Measurements from ENCODE around the gene KRT40.

Gene KRT40

GRCh38 chr17:40981115-40981514 lies 3.0 kb downstream of the KRT40 start:
- H3K36me3 Mint-ChIP-seq (ENCODE audit: low read depth), result no peaks in the 10 kb centered on the region
- no peak for DNase-seq (ENCODE audit: low spot score)
- H3K4me1 Mint-ChIP-seq (ENCODE audit: low read depth), result no peaks in the 10 kb centered on the region
- H3K27ac Mint-ChIP-seq, result no peak overlapping the region
- H3K27me3 Mint-ChIP-seq (ENCODE audit: low read depth), result peaks cover 11% of the 10 kb centered on the region
- no peak overlapping the region for H3K4me3 Mint-ChIP-seq
- H3K9me3 Mint-ChIP-seq, result no peaks in the 10 kb centered on the region

DNA sequence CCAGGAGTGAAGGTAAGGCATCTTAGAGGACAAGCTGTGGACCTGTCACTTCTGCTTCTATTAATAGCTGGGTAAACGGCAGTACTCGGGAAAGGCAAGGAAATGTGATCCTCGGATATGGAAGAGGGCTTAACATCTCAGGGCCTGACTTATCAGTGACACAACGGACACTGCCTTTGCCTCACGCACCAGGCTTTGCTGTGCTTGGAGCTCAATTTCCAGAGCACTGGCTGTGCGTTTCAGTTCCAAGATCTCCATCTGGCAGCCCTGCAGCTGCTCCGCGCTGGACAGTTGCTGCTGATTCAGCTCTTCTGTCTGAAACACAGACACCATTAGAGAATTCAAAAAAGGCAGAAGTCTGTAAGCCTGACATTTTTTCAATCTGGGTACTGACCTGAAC lies 3.5 kb downstream of the KRT40 start:
- Mint-ChIP-seq H3K9me3 (no peaks in the 10 kb centered on the region), H3K36me3 (ENCODE audit: low read depth) (no peaks in the 10 kb centered on the region), H3K27ac (no peak overlapping the region), H3K4me3 (no peak overlapping the region), H3K27me3 (ENCODE audit: low read depth) (peaks cover 8% of the 10 kb centered on the region), H3K4me1 (ENCODE audit: low read depth) (no peaks in the 10 kb centered on the region)
- no peak for DNase-seq (ENCODE audit: low spot score)

DNA sequence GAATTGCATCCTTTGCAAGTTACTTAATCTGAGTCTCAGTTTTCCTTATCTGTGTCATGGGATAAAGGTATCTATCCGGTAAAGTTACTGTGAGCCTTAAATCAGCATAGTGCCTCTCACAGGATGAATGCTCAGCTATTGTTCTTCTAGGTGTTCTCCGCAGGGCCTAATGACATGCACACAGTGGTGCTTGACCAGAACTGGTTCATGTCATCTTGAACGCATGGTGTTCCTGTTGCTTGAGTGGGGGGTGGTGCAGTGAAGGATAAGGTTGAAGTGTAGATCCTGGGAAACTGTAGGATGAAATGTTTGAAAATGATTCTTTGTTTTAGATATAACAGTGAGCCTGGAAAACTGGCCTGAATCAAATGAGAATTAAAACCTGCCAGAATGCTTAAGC lies 4.0 kb downstream of the KRT40 start:
- Mint-ChIP-seq H3K4me3 (no peak overlapping the region), H3K4me1 (ENCODE audit: low read depth) (no peaks in the 10 kb centered on the region), H3K27me3 (ENCODE audit: low read depth) (peaks cover 6% of the 10 kb centered on the region), H3K27ac (no peak overlapping the region), H3K9me3 (no peaks in the 10 kb centered on the region), H3K36me3 (ENCODE audit: low read depth) (no peaks in the 10 kb centered on the region)
- no peak for DNase-seq (ENCODE audit: low spot score)

GRCh38 chr17:40978575-40979151 lies 5.5 kb downstream of the KRT40 start:
- Mint-ChIP-seq H3K9me3 (no peaks in the 10 kb centered on the region), H3K27me3 (ENCODE audit: low read depth) (peaks cover 3% of the 10 kb centered on the region), H3K4me3 (no peak overlapping the region)

GRCh38 chr17:40975516-40975915 lies 8.6 kb downstream of the KRT40 start:
- no peak overlapping the region for H3K27ac Mint-ChIP-seq
- DNase-seq (ENCODE audit: low spot score), result no peak
- H3K4me3 Mint-ChIP-seq, result no peak overlapping the region
- H3K36me3 Mint-ChIP-seq (ENCODE audit: low read depth), result no peaks in the 10 kb centered on the region
- H3K4me1 Mint-ChIP-seq (ENCODE audit: low read depth), result no peaks in the 10 kb centered on the region
- no peaks in the 10 kb centered on the region for H3K9me3 Mint-ChIP-seq
- peaks cover 10% of the 10 kb centered on the region for H3K27me3 Mint-ChIP-seq (ENCODE audit: low read depth)

More at GRCh38 chr17:40978575-40979151, 5.5 kb downstream of the KRT40 start:
- Mint-ChIP-seq H3K27ac (no peak overlapping the region), H3K4me1 (ENCODE audit: low read depth) (no peaks in the 10 kb centered on the region), H3K36me3 (ENCODE audit: low read depth) (no peaks in the 10 kb centered on the region)
- DNase-seq (ENCODE audit: low spot score), result no peak

- H3K9me3 Mint-ChIP-seq, result no peaks in the 10 kb centered on the region
- no peak overlapping the region for H3K27ac Mint-ChIP-seq
- peaks cover 10% of the 10 kb centered on the region for H3K27me3 Mint-ChIP-seq (ENCODE audit: low read depth)
- DNase-seq (ENCODE audit: low spot score), result no peak
- no peaks in the 10 kb centered on the region for H3K4me1 Mint-ChIP-seq (ENCODE audit: low read depth)
- no peaks in the 10 kb centered on the region for H3K36me3 Mint-ChIP-seq (ENCODE audit: low read depth)
- no peak overlapping the region for H3K4me3 Mint-ChIP-seq
These were observed 9.8 kb downstream of the KRT40 start for GRCh38 chr17:40974366-40974765.

- no peak overlapping the region for H3K4me3 Mint-ChIP-seq
- no peaks in the 10 kb centered on the region for H3K36me3 Mint-ChIP-seq (ENCODE audit: low read depth)
- DNase-seq (ENCODE audit: low spot score), result no peak
- H3K9me3 Mint-ChIP-seq, result no peaks in the 10 kb centered on the region
- no peaks in the 10 kb centered on the region for H3K4me1 Mint-ChIP-seq (ENCODE audit: low read depth)
- H3K27me3 Mint-ChIP-seq (ENCODE audit: low read depth), result peaks cover 7% of the 10 kb centered on the region
- no peak overlapping the region for H3K27ac Mint-ChIP-seq
These were observed 16.5 kb downstream of the KRT40 start for GRCh38 chr17:40967582-40967981.

DNA sequence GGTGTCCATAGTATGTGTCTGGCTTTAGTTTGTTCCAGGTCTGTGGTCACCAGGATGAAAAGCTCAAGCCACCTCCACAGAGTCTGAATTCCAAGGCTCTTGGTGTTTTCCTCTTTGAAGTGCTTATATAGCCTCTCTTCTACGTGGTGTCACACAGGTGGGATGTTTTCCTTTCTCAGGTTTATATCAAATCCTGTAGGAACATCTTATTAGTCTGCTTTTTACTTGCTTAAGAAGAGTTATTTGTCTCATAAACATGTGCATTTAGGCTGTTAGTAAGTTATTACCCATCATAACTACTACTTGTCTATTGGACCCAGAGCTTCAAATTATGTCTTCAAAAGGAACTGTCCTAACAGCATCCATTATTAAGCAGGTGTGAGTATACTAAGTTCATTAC lies 17.3 kb downstream of the KRT40 start, which contains the start of gene KRT39:
Gene KRT39, minus strand, starts transcription at position 101 of the 400 bp plus-strand sequence. Its CDS starts 92 bp downstream, at position 9.
- Mint-ChIP-seq H3K36me3 (ENCODE audit: low read depth) (no peaks in the 10 kb centered on the region), H3K9me3 (no peaks in the 10 kb centered on the region), H3K4me3 (no peak within 1 kb of the TSS), H3K4me1 (ENCODE audit: low read depth) (no peaks in the 10 kb centered on the region), H3K27ac (no peak within 1 kb of the TSS), H3K27me3 (ENCODE audit: low read depth) (peaks cover 3% of the 10 kb centered on the region)
- no peak for DNase-seq (ENCODE audit: low spot score)

DNA sequence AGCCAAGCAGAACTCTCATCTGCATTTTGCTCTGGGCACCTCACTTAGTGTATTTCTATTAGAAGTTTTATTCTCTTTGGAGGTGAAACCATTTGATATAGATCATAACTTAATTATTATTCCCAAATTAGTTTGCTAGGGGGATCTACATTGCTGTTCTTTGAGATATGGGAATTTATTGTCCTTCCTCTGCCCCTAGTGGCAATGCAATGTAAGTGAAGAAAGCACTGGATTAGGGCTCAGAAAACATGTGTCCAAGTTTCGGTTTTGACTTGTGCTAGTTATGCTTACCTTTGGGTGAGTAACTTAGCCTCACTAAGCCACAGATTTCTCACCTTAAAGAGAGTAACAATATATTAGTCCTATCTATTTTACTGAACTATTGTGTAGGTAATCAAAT lies 20.3 kb downstream of the KRT40 start:
- no peak for DNase-seq (ENCODE audit: low spot score)
- no peaks in the 10 kb centered on the region for H3K9me3 Mint-ChIP-seq
- no peaks in the 10 kb centered on the region for H3K36me3 Mint-ChIP-seq (ENCODE audit: low read depth)
- H3K4me1 Mint-ChIP-seq (ENCODE audit: low read depth), result peaks cover 5% of the 10 kb centered on the region
- no peak overlapping the region for H3K4me3 Mint-ChIP-seq
- H3K27ac Mint-ChIP-seq, result no peak overlapping the region
- peaks cover 2% of the 10 kb centered on the region for H3K27me3 Mint-ChIP-seq (ENCODE audit: low read depth)

DNA sequence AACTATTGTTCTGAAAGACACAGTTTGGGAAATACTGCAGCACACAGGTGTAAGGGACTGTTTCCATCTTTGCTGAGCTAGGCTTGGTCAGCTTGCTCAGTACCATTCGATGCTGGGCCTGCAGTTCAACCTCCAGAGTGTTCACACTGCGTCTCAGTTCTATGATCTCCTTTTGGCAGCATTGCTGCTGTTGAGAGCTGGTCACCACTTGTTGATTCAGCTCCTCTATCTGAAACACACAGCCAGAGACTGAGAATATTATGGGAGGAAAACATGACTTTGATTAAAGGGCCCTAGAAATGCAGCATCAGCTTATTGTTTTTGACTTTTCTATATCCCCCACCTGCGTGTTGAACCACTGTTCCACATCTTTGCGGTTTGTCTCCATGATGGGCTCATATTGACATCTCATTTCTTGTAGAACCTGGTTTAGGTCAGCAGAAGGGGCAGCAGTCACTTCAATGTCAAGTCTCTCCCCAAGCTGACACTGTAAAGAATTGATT lies 22.0 kb downstream of the KRT40 start:
- H3K27ac Mint-ChIP-seq, result no peak overlapping the region
- H3K9me3 Mint-ChIP-seq, result no peaks in the 10 kb centered on the region
- H3K27me3 Mint-ChIP-seq (ENCODE audit: low read depth), result no peaks in the 10 kb centered on the region
- H3K4me1 Mint-ChIP-seq (ENCODE audit: low read depth), result peaks cover 5% of the 10 kb centered on the region
- H3K36me3 Mint-ChIP-seq (ENCODE audit: low read depth), result no peaks in the 10 kb centered on the region
- DNase-seq (ENCODE audit: low spot score), result no peak
- no peak overlapping the region for H3K4me3 Mint-ChIP-seq

GRCh38 chr17:40961591-40961990 lies 22.5 kb downstream of the KRT40 start:
- H3K4me1 Mint-ChIP-seq (ENCODE audit: low read depth), result peaks cover 5% of the 10 kb centered on the region
- no peaks in the 10 kb centered on the region for H3K27me3 Mint-ChIP-seq (ENCODE audit: low read depth)
- H3K36me3 Mint-ChIP-seq (ENCODE audit: low read depth), result no peaks in the 10 kb centered on the region
- no peak for DNase-seq (ENCODE audit: low spot score)
- no peak overlapping the region for H3K27ac Mint-ChIP-seq
- no peak overlapping the region for H3K4me3 Mint-ChIP-seq
- H3K9me3 Mint-ChIP-seq, result no peaks in the 10 kb centered on the region

- Mint-ChIP-seq H3K4me1 (ENCODE audit: low read depth) (peaks cover 5% of the 10 kb centered on the region), H3K36me3 (ENCODE audit: low read depth) (no peaks in the 10 kb centered on the region), H3K4me3 (no peak overlapping the region), H3K27me3 (ENCODE audit: low read depth) (no peaks in the 10 kb centered on the region), H3K27ac (no peak overlapping the region), H3K9me3 (no peaks in the 10 kb centered on the region)
- no peak for DNase-seq (ENCODE audit: low spot score)
These were observed 24.0 kb downstream of the KRT40 start for GRCh38 chr17:40960144-40960543.

DNA sequence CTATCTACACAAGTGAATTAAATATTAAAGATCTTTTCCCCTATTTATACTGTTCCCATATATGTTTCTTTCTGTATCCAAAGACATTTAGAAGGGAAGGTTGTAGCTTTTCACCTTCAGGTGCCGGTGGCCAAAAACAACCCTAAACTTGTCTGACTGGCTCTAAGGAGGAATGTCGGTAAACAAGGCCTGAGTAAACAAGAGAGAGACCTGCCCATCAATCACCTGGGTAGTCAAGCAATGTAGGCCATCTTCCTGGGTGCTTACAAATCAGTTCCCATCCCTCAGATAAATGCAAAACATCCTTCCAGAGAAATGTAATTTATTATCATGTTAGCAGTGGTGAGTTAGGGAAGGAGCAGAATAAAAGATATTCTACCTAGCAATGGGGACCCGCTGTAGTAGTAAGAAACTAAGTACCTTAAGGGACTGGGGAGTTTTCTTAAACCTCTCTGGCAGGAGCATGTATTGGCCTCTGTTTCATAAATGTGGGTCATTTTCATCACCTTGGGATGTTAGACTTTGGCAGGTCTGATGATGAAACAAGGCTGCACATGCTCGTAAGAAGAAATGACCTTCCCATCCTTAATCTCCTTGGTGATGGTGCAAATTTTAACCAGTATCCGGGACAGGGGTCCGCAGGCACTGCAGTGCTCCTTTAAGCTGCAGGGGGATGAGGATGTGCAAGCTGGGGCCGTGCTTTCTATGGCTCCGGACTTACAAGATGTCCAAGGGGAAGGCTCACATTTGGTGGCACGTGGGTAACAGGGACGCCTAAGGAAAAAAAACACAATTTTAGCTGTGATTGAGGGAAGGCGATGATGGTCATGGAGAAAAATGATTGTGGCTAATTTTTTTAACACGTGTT lies 25.8 kb downstream of the KRT40 start:
- peaks cover 2% of the 10 kb centered on the region for H3K27me3 Mint-ChIP-seq (ENCODE audit: low read depth)
- no peak overlapping the region for H3K4me3 Mint-ChIP-seq
- no peak overlapping the region for H3K27ac Mint-ChIP-seq
- no peaks in the 10 kb centered on the region for H3K9me3 Mint-ChIP-seq
- no peak for DNase-seq (ENCODE audit: low spot score)
- H3K4me1 Mint-ChIP-seq (ENCODE audit: low read depth), result peaks cover 5% of the 10 kb centered on the region
- no peaks in the 10 kb centered on the region for H3K36me3 Mint-ChIP-seq (ENCODE audit: low read depth)

GRCh38 chr17:40956401-40957254 lies 27.5 kb downstream of the KRT40 start:
- Mint-ChIP-seq H3K27me3 (ENCODE audit: low read depth) (peaks cover 9% of the 10 kb centered on the region), H3K4me1 (ENCODE audit: low read depth) (peaks cover 5% of the 10 kb centered on the region)
- no peak for DNase-seq (ENCODE audit: low spot score)

More at GRCh38 chr17:40956401-40957254, 27.5 kb downstream of the KRT40 start:
- Mint-ChIP-seq H3K4me3 (no peak overlapping the region), H3K9me3 (no peaks in the 10 kb centered on the region), H3K36me3 (ENCODE audit: low read depth) (no peaks in the 10 kb centered on the region), H3K27ac (no peak overlapping the region)

Data from T-helper 2 cell treated with Interferon-gamma antibody and Interleukin-4, amounts not matched to agents 5 μg/mL and 100 μg/mL, for 36 hours (primary cell).